Measurements from ENCODE around the gene CHRNG. TPM values are rescaled to one million over a fixed set of nuclear protein-coding genes. Genes with fewer than 3 reads are reported as not detected.

The CHRNG gene
- total RNA-seq, 4 donors from 2014 or later: not detected

- no peaks in the 10 kb centered on the region for H3K36me3 ChIP-seq
Measured at GRCh38 chr2:232574674-232575403, 35.3 kb downstream of the CHRNG start.

GRCh38 chr2:232575404-232575746 lies 35.9 kb downstream of the CHRNG start:
- no peak overlapping the region for H3K4me3 ChIP-seq
- no peaks in the 10 kb centered on the region for H3K4me1 ChIP-seq
- no peak overlapping the region for H3K27ac ChIP-seq
- TF ChIP-seq POLR2A (IDR thresholded peaks at IDR 0.05): no peak
- TF ChIP-seq CTCF (IDR thresholded peaks at IDR 0.05): no peak
- no peaks in the 10 kb centered on the region for H3K27me3 ChIP-seq
- no peaks in the 10 kb centered on the region for H3K9me3 ChIP-seq
- no peak for DNase-seq
- intact Hi-C loops (cut with DNase I; ENCODE audit: low total_unique reads): no loop called here
- no peaks in the 10 kb centered on the region for H3K36me3 ChIP-seq

More at GRCh38 chr2:232574674-232575403, 35.3 kb downstream of the CHRNG start:
- H3K4me1 ChIP-seq: no peaks in the 10 kb centered on the region
- no peak overlapping the region for H3K4me3 ChIP-seq
- H3K9me3 ChIP-seq: no peaks in the 10 kb centered on the region
- DNase-seq: no peak
- H3K27ac ChIP-seq: no peak overlapping the region
- intact Hi-C loops (cut with DNase I; ENCODE audit: low total_unique reads): no loop called here
- no peaks in the 10 kb centered on the region for H3K27me3 ChIP-seq
- no peak for TF ChIP-seq POLR2A (IDR thresholded peaks at IDR 0.05)
- TF ChIP-seq CTCF (IDR thresholded peaks at IDR 0.05): no peak

GRCh38 chr2:232576995-232577394 lies 37.5 kb downstream of the CHRNG start:
- Histone ChIP-seq H3K27me3 (no peaks in the 10 kb centered on the region), H3K9me3 (no peaks in the 10 kb centered on the region), H3K36me3 (no peaks in the 10 kb centered on the region), H3K27ac (no peak overlapping the region), H3K4me3 (no peak overlapping the region), H3K4me1 (no peaks in the 10 kb centered on the region)
- DNase-seq: no peak
- TF ChIP-seq POLR2A (IDR thresholded peaks at IDR 0.05) (no peak), CTCF (IDR thresholded peaks at IDR 0.05) (no peak)
- intact Hi-C loops (cut with DNase I; ENCODE audit: low total_unique reads): no loop called here

- intact Hi-C loops (cut with DNase I; ENCODE audit: low total_unique reads): no loop called here
- no peaks in the 10 kb centered on the region for H3K36me3 ChIP-seq
Measured at GRCh38 chr2:232577841-232578240, 38.3 kb downstream of the CHRNG start.

More at GRCh38 chr2:232577841-232578240, 38.3 kb downstream of the CHRNG start:
- no peak for DNase-seq
- Histone ChIP-seq H3K27me3 (no peaks in the 10 kb centered on the region), H3K9me3 (no peaks in the 10 kb centered on the region), H3K4me1 (no peaks in the 10 kb centered on the region), H3K4me3 (no peak overlapping the region), H3K27ac (no peak overlapping the region)
- no peak for TF ChIP-seq POLR2A (IDR thresholded peaks at IDR 0.05)
- TF ChIP-seq CTCF (IDR thresholded peaks at IDR 0.05): no peak

All from uterus (tissue), 4 donors.